Activated CD8-positive, alpha-beta memory T cell treated with anti-CD3 and anti-CD28 coated beads, Interleukin-2, amount 50 U/mL, for 1 hour (primary cell): ENCODE measurements around the gene POLR3E.
A peak's percentile ranks its signal among the peaks of the same experiment; 100 is the strongest.

Experiments used
- DNase-seq: peaks from one replicate; pipeline ENCODE4 v3.0.0-alpha.2; 2020; ENCODE audit errors: extremely low read depth

POLR3E gene, protein sequence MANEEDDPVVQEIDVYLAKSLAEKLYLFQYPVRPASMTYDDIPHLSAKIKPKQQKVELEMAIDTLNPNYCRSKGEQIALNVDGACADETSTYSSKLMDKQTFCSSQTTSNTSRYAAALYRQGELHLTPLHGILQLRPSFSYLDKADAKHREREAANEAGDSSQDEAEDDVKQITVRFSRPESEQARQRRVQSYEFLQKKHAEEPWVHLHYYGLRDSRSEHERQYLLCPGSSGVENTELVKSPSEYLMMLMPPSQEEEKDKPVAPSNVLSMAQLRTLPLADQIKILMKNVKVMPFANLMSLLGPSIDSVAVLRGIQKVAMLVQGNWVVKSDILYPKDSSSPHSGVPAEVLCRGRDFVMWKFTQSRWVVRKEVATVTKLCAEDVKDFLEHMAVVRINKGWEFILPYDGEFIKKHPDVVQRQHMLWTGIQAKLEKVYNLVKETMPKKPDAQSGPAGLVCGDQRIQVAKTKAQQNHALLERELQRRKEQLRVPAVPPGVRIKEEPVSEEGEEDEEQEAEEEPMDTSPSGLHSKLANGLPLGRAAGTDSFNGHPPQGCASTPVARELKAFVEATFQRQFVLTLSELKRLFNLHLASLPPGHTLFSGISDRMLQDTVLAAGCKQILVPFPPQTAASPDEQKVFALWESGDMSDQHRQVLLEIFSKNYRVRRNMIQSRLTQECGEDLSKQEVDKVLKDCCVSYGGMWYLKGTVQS

GRCh38 chr16:22297114-22297870 is at the start of gene POLR3E:
TSS of gene POLR3E (plus strand) at chr16:22297409. CDS start at chr16:22302969, 5,560 bp downstream.
- peak; percentile 96 for DNase-seq

GRCh38 chr16:22250522-22250921 is 46.7 kb upstream of the POLR3E start:
- DNase-seq = no peak

DNA sequence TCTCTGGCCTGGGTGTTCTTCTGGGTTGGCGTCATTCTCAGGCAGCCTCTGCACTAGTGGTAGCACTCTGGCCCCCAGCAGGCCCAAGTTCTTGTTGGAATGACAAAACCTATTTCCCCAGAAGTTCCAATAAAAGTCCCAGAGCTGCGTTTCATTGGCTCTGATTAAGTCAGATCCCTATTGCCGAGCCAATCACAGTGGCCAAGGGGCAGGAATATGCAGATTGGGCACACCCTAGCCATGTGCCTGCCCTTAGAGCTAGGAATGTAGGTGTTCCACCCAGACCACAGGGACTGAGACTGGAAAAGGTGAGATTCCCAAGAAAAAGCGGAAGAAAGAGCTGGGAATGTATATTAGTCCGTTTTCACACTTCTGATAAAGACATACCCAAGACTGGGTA is 44.9 kb upstream of the POLR3E start:
- no peak for DNase-seq

- DNase-seq = no peak
Measured at GRCh38 chr16:22253272-22253671, 43.9 kb upstream of the POLR3E start.

- no peak for DNase-seq
Measured at GRCh38 chr16:22255335-22255734, 41.9 kb upstream of the POLR3E start.

DNA sequence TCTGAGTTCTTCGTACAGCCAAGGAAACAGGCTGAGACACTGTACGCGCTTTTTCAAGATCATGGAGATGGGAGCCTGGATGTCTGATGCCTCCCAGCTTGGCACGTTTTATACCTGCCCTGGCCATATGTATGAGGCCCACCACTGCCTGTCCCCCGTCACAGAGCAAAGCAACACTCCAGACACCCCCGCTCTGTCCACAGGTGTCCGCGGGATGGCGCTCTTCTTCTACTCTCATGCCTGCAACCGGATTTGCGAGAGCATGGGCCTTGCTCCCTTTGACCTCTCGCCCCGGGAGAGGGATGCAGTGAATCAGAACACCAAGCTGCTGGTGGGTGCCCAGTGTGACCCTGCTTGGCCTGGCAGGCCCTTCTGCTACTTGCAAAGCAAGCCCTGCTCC is 39.8 kb upstream of the POLR3E start:
- no peak for DNase-seq

DNA sequence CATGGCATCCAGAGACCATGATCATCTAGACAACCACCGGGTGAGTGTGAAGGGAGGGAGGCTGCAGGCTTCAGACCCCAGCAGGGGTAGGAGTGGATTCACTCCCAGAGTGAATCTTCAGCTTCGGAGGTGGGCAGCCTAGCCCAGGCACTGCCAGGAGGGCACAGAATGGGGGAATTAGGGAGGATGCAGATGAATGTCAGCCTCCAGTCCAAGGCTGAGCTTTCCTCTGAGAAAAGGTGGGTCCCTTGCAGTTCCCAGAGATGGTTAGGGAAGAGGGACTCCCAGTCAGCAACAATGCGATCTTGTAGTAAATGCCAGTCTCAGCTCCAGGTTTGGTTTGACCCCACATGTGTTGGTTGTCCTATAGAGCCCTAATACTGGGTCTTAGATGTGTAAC is 36.7 kb upstream of the POLR3E start:
- no peak for DNase-seq

DNA sequence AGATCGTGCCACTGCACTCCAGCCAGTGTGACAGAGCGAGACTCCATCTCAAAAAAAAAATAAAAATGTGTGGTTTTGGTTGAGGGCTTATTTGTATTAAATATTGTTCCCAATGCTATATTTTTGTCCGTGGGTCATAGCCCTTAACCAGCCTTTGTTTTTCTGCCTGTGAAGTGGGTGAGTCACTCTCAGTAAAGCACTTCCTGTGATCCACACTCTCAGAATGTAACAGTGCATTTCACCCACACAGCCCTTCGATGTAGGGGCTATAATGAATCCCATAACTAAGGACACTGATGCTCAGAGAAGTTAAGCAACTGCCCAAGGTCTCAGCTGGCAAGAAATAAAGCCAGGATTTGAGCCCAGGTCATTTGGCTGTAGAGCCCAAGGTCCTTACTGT is 34.7 kb upstream of the POLR3E start:
- no peak for DNase-seq

GRCh38 chr16:22264786-22265185 is 32.4 kb upstream of the POLR3E start:
- no peak for DNase-seq

GRCh38 chr16:22265351-22265750 is 31.9 kb upstream of the POLR3E start:
- DNase-seq = no peak

- no peak for DNase-seq
Measured at GRCh38 chr16:22266546-22266945, 30.7 kb upstream of the POLR3E start.

GRCh38 chr16:22267764-22268163 is 29.4 kb upstream of the POLR3E start:
- no peak for DNase-seq

DNA sequence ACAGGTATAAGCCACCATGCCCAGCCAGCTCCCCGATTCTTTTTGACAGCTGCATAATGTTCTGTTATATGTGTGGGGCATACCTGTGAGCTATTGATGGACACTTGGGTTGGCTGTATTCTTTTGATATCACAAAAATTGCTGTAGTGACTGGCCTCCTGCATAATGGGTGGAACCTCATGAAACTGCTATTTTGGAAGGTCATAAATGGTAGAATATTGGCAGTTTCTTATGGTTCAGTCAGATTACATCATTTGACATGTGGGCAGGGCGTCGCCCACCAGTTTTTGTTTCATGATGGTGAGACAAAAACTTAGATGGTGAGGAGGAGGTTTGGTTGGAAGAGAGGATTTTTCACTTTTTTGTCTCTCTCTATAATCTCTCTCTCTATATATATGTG is 26.7 kb upstream of the POLR3E start:
- DNase-seq = no peak

DNA sequence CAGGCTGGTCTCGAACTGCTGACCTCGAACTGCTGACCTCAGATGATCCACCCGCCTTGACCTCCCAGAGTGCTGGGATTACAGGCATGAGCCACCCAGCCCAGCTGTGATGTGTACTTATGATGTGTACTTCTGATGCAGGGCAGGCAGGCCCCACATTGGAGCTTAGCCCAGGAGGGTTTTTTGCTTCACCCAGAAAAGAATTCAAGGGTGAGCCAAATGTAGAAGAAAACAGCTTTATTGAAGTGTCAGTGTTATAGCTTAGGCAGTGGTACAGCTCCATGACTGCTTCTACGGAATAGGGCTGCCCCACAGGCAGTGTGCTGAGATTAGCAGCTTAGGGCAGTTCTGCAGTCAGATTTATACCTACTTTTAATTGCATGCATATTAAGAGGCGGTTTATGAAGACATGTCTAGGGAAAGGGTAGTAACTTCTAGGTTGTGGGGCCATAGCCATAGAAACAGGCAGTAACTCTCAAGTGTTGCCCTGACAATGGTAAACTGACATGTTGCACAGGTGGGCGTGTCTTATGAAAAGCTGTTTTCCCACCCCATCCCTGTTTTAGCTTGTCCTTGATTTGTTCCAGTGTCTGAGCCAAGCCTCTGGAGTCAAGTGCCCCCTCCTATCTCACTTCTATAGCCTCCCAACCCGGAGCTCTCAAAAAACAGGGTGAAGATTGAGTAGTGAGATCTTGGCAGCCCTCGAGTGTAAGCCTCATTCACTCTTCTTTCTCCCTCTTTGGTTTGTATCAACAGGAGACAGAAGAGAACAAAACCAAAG is 24.1 kb upstream of the POLR3E start:
- DNase-seq = no peak

GRCh38 chr16:22274916-22275315 is 22.3 kb upstream of the POLR3E start:
- DNase-seq = no peak

DNA sequence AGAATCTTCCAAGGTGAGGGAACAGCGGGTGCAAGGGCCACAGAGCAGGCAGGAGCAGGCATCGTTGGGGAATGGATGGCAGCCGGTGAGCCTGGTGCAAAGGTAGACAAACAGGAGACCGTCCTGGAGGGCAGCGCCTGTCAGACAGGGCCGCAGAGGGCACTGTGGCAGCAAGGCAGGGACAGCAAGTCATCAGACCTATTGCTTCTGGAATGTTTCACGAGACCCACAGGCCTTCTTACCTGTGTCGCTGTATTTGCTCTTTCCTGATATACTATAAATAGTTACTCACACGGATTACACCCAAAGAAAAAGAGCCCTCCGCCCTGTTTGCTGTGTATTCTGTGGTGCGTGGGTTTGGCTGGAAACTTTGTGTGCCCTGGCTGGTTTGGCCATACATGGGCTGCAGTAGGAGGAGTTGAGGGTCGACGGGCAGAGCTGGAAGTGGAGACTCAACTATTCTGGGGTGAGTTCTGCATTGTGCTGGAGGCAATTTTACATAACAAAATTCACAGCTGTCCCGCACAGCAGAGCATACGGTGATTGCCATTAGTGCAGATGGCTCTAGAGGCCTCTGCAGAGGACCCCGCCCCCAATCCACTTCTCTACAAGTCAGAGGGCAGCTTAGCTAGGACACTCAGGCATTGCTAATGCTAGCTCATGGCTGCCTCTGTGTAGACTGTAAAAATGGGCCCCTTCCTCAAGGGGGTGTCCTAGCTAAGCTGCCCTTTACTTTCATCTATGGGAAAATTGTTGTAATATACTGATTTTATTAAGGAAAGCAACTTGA is 18.6 kb upstream of the POLR3E start:
- DNase-seq = no peak

- no peak for DNase-seq
Measured at GRCh38 chr16:22282254-22282892, 14.8 kb upstream of the POLR3E start.

- DNase-seq = no peak
Measured at GRCh38 chr16:22284637-22285036, 12.6 kb upstream of the POLR3E start.

DNA sequence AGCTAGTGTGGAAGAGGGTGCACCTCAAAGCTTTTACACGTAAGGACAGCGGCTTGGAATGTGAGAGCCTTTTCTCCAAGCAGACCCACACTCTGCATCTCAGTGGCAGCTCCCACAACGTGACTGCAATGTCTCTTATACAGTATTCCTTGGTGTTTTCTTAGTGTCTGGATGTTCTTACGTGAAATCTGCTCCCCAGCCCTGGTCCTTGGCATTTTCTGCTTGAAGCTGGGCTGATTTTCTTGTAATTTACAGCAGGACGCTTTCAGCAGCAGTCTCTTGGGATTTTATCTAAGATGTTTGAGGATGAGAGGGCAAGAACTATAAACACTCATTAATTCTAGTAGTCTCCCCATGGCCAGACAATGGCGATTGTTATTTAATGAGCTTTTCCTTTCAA is 12.1 kb upstream of the POLR3E start:
- DNase-seq = no peak

GRCh38 chr16:22291020-22291419 is 6.2 kb upstream of the POLR3E start:
- no peak for DNase-seq
